K562 (cell line): ENCODE results near the gene GRXCR2. TPM values are rescaled to one million over a fixed set of nuclear protein-coding genes. Genes with fewer than 3 reads are reported as not detected.

Experiments used
- FOXJ2 ChIP-seq: fragments of 200-800 bp; sonication (Bioruptor generic); IDR thresholded peaks from 2 replicates; pipeline ENCODE4 v1.6.1; 2016; ENCODE audit warnings: missing genetic modification characterization, missing compliant biosample characterization
- HCFC1 ChIP-seq: IDR thresholded peaks from 2 replicates; pipeline ENCODE4 v1.6.1; 2012; ENCODE audit warnings: low read depth, low read length, improper control_type of control experiment
- NRF1 ChIP-seq, 2 experiments: fragments of 450-650 bp; IDR thresholded peaks in 1 of 2; conservative IDR thresholded peaks in 1 of 2; 2 replicates each; pipeline ENCODE4 v1.6.1; 2014; ENCODE audit warnings: mild to moderate bottlenecking in 2 of 2
- YY1 ChIP-seq, 3 experiments: IDR thresholded peaks; 2 replicates each; pipeline ENCODE4 v1.6.1; 2011; ENCODE audit warnings: low read length in 2 of 3, mild to moderate bottlenecking in 2 of 3, moderate library complexity in 2 of 3, borderline replicate concordance in 1 of 3, control low read depth in 1 of 3, low read depth in 1 of 3; ENCODE audit not compliant: insufficient read depth in 3 of 3, insufficient replicate concordance in 2 of 3, control insufficient read depth in 1 of 3, insufficient read length in 1 of 3; ENCODE audit errors: extremely low read depth in 1 of 3
- ZNF780A ChIP-seq: fragments of 250-450 bp; sonication (Bioruptor Pico); IDR thresholded peaks from 2 replicates; pipeline ENCODE4 v1.5.0; 2021; ENCODE audit warnings: mild to moderate bottlenecking
- polyA plus RNA-seq, 8 experiments: library from polyadenylated mRNA; depleted of rRNA in 4 of 8; stranded (reverse) in 5 of 8; unstranded in 3 of 8; fragments of >200 nt; fragmentation: Nextera tagmentation in 2 of 8; fragmentation: Illumina TruSeq in 1 of 8; extraction: Ambion mirVana in 2 of 8; extraction: Trizol in 1 of 8; gene quantifications; 2 replicates each; pipeline versions ENCODE4 v1.2.1 to v1.2.3, GENCODE V29; 2011 to 2014; ENCODE audit warnings: inconsistent platforms in 1 of 8, missing spikeins in 1 of 8
- total RNA-seq, 7 experiments: library from RNA; depleted of rRNA in 6 of 7; stranded (reverse); fragments of >200 nt in 6 of 7; fragmentation: Illumina TruSeq in 2 of 7; extraction: Trizol in 2 of 7; gene quantifications; 2 replicates each; pipeline versions ENCODE4 v1.2.1 to v1.2.3, GENCODE V29; 2011 to 2021; ENCODE audit warnings: low replicate concordance in 1 of 7
- TF ChIP-seq, protein P1 (sequence below): fragments of 250-450 bp; sonication (Bioruptor Pico); IDR thresholded peaks from 2 replicates; pipeline ENCODE4 v1.5.0; 2020; ENCODE audit warnings: mild to moderate bottlenecking, borderline replicate concordance
- TF ChIP-seq, protein P2 (sequence below): fragments of 450-650 bp; IDR thresholded peaks from 2 replicates; pipeline ENCODE4 v1.6.1; 2016; ENCODE audit warnings: antibody characterized with exemption

GRXCR2 gene
- total and polyA plus RNA-seq, 9 of the 15 experiments (the other 6 are each of a cell fraction or from before 2014, with no cell fraction given) = not detected

DNA sequence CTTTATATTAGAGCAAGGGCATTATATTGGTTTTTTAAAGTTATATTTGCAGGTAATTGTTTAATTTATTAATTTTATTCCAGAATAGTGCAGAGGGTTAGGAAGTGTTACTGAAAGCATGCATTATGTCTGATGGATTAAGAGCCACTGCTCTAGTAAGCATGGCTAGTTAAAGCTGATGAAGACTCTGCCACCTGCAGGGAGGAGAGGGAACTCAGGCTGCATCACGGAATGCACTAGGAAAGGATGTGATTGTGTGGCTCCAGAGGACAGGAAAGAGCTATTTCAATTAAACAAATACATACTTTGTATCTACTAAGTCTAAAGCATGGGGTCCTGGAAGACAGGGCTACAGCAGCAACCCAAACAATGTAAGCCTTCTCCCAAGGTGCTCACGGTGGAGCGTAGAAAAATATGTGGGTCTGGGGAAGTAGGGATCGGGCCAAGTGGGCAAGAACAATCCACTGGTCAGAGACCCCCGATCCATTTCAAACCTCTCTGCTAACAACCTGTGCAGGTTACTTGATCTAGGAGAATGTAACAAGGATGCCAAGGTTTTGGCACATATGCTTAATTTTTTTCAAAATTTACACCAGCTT lies 15.3 kb upstream of the GRXCR2 start (continued):
- TF ChIP-seq, protein P1, sequence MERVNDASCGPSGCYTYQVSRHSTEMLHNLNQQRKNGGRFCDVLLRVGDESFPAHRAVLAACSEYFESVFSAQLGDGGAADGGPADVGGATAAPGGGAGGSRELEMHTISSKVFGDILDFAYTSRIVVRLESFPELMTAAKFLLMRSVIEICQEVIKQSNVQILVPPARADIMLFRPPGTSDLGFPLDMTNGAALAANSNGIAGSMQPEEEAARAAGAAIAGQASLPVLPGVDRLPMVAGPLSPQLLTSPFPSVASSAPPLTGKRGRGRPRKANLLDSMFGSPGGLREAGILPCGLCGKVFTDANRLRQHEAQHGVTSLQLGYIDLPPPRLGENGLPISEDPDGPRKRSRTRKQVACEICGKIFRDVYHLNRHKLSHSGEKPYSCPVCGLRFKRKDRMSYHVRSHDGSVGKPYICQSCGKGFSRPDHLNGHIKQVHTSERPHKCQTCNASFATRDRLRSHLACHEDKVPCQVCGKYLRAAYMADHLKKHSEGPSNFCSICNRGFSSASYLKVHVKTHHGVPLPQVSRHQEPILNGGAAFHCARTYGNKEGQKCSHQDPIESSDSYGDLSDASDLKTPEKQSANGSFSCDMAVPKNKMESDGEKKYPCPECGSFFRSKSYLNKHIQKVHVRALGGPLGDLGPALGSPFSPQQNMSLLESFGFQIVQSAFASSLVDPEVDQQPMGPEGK (CRISPR knock-in tag) = no peak
- TF ChIP-seq YY1 (IDR thresholded peaks at IDR 0.05; ENCODE audit: borderline replicate concordance in 1 of 3, control insufficient read depth in 1 of 3, extremely low read depth in 1 of 3, insufficient read depth in 3 of 3, insufficient read length in 1 of 3, insufficient replicate concordance in 2 of 3, low read depth in 1 of 3, low read length in 2 of 3) (peak in 1 of 3 experiments; percentile 16), HCFC1 (no peak), ZNF780A (CRISPR knock-in tag) (no peak), FOXJ2 (tag) (no peak), NRF1 (conservative IDR thresholded peaks at IDR 0.05 in 1 of 2, IDR thresholded peaks at IDR 0.05 in 1 of 2) (no peak)
- TF ChIP-seq, protein P2, sequence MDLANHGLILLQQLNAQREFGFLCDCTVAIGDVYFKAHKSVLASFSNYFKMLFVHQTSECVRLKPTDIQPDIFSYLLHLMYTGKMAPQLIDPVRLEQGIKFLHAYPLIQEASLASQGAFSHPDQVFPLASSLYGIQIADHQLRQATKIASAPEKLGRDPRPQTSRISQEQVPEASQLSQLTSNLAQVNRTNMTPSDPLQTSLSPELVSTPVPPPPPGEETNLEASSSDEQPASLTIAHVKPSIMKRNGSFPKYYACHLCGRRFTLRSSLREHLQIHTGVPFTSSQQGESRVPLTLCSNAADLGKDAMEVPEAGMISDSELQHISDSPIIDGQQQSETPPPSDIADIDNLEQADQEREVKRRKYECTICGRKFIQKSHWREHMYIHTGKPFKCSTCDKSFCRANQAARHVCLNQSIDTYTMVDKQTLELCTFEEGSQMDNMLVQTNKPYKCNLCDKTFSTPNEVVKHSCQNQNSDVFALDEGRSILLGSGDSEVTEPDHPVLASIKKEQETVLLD = no peak
- TF ChIP-seq, all 486 proteins: peak for 14
